KMS-11 (cell line): ENCODE measurements around the gene ADAMTS1.
A peak's percentile ranks its signal among the peaks of the same experiment; 100 is the strongest.

Source experiments
- H2AFZ ChIP-seq: fragments of 200-600 bp; sonication (generic); 2 replicates; pipeline ENCODE4 v1.6.1; 2016; ENCODE audit warnings: antibody characterized with exemption, mixed run types, low read depth
- H3K27ac ChIP-seq: fragments of 200-600 bp; sonication (generic); 2 replicates; pipeline ENCODE4 v1.6.1; 2016; ENCODE audit warnings: mild to moderate bottlenecking, mixed run types
- H3K27me3 ChIP-seq: fragments of 200-600 bp; sonication (generic); 2 replicates; pipeline ENCODE4 v1.6.1; 2017; ENCODE audit warnings: mild to moderate bottlenecking, low read depth, mixed run types, moderate library complexity; ENCODE audit not compliant: insufficient read depth
- H3K36me3 ChIP-seq: fragments of 200-600 bp; sonication (generic); 2 replicates; pipeline ENCODE4 v1.6.1; 2017; ENCODE audit warnings: mild to moderate bottlenecking, mixed run types; ENCODE audit not compliant: insufficient read depth
- H3K4me1 ChIP-seq: fragments of 200-600 bp; sonication (generic); 2 replicates; pipeline ENCODE4 v1.6.1; 2016; ENCODE audit warnings: mild to moderate bottlenecking, low read depth, mixed run types; ENCODE audit not compliant: poor library complexity, severe bottlenecking
- H3K4me2 ChIP-seq: fragments of 200-600 bp; sonication (generic); 2 replicates; pipeline ENCODE4 v1.7.0; 2016; ENCODE audit warnings: mild to moderate bottlenecking, mixed run types
- H3K4me3 ChIP-seq: fragments of 200-600 bp; sonication (generic); IDR thresholded peaks from 2 replicates; pipeline ENCODE4 v1.6.1; 2017; ENCODE audit warnings: low read depth, low read length, mixed read lengths; ENCODE audit not compliant: insufficient read depth
- H3K79me2 ChIP-seq: fragments of 200-600 bp; sonication (generic); 2 replicates; pipeline ENCODE4 v1.6.1; 2016; ENCODE audit warnings: low read depth, mixed run types; ENCODE audit not compliant: insufficient read depth
- H3K9ac ChIP-seq: fragments of 200-600 bp; sonication (generic); 2 replicates; pipeline ENCODE4 v1.6.1; 2016; ENCODE audit warnings: mild to moderate bottlenecking, mixed run types
- H4K20me1 ChIP-seq: fragments of 200-600 bp; sonication (generic); 2 replicates; pipeline ENCODE4 v1.6.1; 2016; ENCODE audit warnings: mild to moderate bottlenecking, mixed run types; ENCODE audit not compliant: insufficient read depth
- TF ChIP-seq, protein P1 (sequence below): fragments of 200-600 bp; sonication (generic); conservative IDR thresholded peaks from 2 replicates; pipeline ENCODE4 v1.6.1; 2017; ENCODE audit warnings: low read depth, mild to moderate bottlenecking, antibody characterized with exemption, low read length, moderate library complexity, mixed read lengths

Gene ADAMTS1

DNA sequence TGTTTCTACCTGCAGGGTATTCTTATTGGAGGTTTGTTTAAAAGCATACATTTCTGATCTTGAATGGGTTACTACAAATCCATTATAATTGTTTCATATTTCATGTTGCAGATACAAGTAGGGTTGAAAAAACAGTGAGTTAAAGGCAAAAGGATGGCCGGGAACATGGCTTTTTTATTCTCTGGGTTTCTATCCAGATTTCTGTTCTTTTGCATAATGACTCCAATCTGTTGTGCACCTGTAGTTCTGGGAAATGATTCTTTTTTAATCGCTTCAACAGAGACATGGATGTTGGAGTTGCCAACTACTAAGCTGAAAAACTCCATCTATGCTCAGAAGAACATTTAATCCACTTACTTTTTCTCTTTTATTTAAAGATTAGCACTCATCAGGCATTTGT lies 2.7 kb upstream of the ADAMTS1 start:
- no peak overlapping the region for H3K4me2 ChIP-seq
- TF ChIP-seq, protein P1, sequence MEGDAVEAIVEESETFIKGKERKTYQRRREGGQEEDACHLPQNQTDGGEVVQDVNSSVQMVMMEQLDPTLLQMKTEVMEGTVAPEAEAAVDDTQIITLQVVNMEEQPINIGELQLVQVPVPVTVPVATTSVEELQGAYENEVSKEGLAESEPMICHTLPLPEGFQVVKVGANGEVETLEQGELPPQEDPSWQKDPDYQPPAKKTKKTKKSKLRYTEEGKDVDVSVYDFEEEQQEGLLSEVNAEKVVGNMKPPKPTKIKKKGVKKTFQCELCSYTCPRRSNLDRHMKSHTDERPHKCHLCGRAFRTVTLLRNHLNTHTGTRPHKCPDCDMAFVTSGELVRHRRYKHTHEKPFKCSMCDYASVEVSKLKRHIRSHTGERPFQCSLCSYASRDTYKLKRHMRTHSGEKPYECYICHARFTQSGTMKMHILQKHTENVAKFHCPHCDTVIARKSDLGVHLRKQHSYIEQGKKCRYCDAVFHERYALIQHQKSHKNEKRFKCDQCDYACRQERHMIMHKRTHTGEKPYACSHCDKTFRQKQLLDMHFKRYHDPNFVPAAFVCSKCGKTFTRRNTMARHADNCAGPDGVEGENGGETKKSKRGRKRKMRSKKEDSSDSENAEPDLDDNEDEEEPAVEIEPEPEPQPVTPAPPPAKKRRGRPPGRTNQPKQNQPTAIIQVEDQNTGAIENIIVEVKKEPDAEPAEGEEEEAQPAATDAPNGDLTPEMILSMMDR, result no peak

DNA sequence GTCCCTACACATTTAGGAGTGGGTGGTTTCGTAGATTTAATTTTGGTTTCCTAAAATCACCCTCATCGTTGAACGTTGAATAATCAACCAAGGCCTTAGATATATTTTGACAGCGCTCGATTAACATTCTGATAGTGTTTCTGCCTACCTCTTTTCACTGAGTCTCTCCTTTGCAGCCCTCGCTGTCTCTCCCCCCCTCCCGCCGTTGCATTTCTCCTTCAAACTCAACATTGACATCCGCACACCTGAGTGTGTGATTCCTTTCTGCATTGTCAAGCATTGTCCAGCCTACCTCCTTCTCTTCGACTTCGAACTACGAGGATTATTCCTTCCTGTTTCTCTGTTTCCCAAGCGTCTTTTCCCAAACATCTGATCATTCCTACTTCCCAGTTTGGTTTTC lies 1.8 kb upstream of the ADAMTS1 start:
- TF ChIP-seq, protein P1, result no peak
- Histone ChIP-seq H3K4me3 (no peak overlapping the region), H3K79me2 (no peaks in the 10 kb centered on the region), H3K9ac (no peak overlapping the region), H3K36me3 (no peaks in the 10 kb centered on the region), H3K27ac (no peak overlapping the region), H4K20me1 (no peaks in the 10 kb centered on the region), H2AFZ (peak overlapping the region; percentile 38), H3K27me3 (no peaks in the 10 kb centered on the region), H3K4me1 (peaks cover 4% of the 10 kb centered on the region), H3K4me2 (no peak overlapping the region)

More for the DNA sequence above, 2.7 kb upstream of the ADAMTS1 start:
- H3K4me1 ChIP-seq, result peaks cover 4% of the 10 kb centered on the region
- H3K4me3 ChIP-seq, result no peak overlapping the region
- H3K27ac ChIP-seq, result no peak overlapping the region
- H3K27me3 ChIP-seq, result no peaks in the 10 kb centered on the region
- H3K36me3 ChIP-seq, result no peaks in the 10 kb centered on the region
- no peaks in the 10 kb centered on the region for H4K20me1 ChIP-seq
- no peak overlapping the region for H2AFZ ChIP-seq
- H3K79me2 ChIP-seq, result no peaks in the 10 kb centered on the region
- H3K9ac ChIP-seq, result no peak overlapping the region

DNA sequence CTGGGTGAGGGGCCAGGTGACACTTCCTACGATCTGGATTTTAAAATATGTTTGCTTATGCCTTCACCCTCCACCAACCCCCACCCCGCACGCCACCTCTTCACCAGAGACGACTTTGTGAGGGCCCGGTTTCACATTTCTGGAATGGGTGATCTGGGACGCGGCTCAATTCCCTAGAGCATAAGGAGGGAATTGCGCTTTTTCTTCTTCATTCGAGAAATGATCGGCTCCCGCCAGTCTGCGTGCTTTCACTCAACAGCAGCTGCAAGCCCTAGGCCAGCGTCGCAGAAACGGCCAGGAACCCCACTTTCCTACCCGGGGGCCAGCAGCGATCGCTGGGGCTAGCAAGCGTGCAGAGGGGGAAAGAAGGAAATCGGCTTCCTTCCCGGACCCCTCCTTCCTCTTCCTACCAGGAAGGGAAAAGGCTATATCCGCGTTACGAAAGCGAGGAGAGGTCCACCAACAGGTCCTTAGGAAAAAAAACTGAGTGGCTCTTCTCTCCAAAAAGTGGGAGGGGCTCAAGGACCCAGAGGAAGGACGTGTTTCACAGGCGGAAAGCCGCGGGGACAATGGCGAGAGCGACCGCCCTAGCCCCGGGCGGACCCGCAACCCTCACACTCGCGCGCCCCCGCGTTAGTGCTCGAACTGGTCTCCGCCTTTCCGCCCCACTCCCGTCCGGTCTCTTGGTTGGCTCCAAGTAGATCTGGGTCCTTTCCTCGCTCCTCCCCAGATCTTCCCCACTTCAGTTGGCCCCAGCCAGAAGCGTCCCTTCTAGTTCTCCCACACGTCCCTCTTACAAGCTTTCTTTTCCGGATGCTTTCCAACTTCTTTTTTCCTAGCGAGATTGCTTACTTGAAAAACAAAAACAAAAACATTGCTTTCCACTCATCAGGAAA lies 1.1 kb upstream of the ADAMTS1 start:
- no peaks in the 10 kb centered on the region for H4K20me1 ChIP-seq
- H2AFZ ChIP-seq, result peak overlapping the region; percentile 88
- TF ChIP-seq, protein P1, result no peak

DNA sequence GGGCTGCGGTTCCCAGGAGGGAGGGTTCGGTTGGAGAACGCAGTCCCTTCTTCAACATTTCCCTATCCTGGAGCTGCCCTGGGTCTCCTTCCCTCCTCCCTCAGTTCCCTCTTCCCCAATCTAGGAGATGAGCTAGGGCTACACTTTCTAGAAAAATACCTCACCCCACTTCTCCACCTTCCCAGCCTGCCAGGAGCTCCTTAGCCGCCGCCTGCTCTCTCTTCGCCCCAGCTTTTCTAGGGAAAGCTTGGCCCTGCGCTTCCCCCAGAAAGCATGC lies 488 bp upstream of the ADAMTS1 start:
- no peak overlapping the region for H3K27ac ChIP-seq
- H3K4me1 ChIP-seq, result peaks cover 4% of the 10 kb centered on the region
- no peaks in the 10 kb centered on the region for H3K27me3 ChIP-seq
- no peaks in the 10 kb centered on the region for H3K79me2 ChIP-seq
- H3K4me2 ChIP-seq, result peak overlapping the region; percentile 25; the same call in 1 of the 2 replicates
- H3K36me3 ChIP-seq, result no peaks in the 10 kb centered on the region
- TF ChIP-seq, protein P1, result no peak
- peak overlapping the region; percentile 88; the same call in 1 of the 2 replicates for H2AFZ ChIP-seq
- H3K4me3 ChIP-seq, result no peak overlapping the region
- H3K9ac ChIP-seq, result no peak overlapping the region
- no peaks in the 10 kb centered on the region for H4K20me1 ChIP-seq

More for the DNA sequence above, 1.1 kb upstream of the ADAMTS1 start:
- Histone ChIP-seq H3K27ac (no peak overlapping the region), H3K36me3 (no peaks in the 10 kb centered on the region), H3K9ac (no peak overlapping the region), H3K4me2 (peak overlapping the region; percentile 25; the same call in 1 of the 2 replicates), H3K79me2 (no peaks in the 10 kb centered on the region), H3K27me3 (no peaks in the 10 kb centered on the region), H3K4me3 (no peak overlapping the region), H3K4me1 (peaks cover 4% of the 10 kb centered on the region)
